HG02763 (cell line): Measurements from ENCODE around the gene ELP2.
"Not testable (repeated sequence)": the region's sequence is repeated elsewhere in the genome, so short reads cannot be mapped to it uniquely, and the experiment has no call there.

Experiments
- ATAC-seq: cut with Tn5 transposase; IDR thresholded peaks from one replicate; pipeline ENCODE4 v1.9.1; 2021; ENCODE audit warnings: mild to moderate bottlenecking, moderate library complexity; ENCODE audit not compliant: unreplicated experiment

ELP2 gene

DNA sequence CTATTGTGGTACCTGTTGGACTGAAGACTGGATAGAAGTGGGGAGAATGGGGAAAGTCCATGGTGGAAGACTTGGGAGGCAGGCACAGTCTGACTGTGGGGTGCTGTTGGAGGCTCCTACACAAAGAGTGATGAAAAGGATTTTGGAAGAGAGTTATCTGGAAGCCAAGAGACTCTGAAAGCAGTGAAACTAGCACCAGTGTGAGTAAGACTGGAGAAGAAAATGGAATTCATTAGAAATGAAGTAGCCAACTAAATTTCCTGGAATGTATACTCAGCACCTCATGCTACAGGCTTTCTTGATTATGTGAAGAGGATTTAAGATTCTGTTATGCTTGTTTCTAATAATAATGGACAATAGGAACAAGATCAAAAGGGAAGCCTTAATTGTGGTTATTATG, 27.7 kb downstream of the ELP2 start:
- ATAC-seq: no peak

DNA sequence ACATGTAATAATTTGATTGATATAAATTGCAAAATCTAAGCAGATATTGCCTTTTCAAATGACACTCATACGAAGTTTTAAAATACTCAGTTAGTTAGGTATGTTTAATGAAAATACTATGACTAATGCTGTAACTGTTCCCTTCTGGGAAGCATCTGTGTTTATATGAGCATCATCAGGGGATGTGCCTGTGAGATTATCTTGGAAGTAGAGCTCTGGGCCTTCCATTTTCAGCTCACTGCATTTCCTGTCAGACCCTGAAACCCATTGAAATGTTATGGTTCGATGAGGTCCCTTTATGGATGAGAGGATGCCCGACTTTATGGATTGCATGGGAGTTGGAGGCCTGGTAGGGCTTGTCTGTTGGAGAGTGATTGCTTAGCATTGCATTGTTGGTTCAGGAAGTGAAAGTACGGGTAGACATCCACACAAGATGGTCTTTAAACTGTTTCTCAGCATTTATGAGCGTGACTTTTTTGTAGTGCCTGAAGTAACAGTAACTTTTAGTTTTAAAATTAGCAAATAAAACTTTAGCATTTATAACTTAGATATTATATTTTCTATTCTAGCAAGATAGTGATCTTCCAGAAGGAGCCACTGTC, 28.7 kb downstream of the ELP2 start:
- no peak for ATAC-seq

DNA sequence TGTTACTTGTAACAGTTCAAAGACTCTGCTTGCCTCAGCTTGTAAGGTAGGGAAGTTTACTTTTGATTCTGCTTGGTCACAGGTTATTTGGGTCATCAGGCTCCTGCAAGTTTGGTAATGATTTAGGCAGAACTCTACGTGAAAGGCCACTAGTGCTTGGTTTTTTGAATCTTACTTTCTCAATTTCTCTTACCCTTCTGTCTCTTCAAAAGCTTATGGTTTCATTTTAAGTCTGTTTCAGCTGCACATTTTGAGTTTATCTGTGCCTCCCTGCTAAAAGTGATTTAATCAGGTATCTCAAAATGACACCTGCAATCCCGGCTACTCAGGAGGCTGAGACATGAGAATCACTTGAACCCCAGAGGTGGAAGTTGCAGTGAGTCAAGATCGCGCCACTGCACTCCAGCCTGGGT, 31.3 kb downstream of the ELP2 start:
- no peak for ATAC-seq

DNA sequence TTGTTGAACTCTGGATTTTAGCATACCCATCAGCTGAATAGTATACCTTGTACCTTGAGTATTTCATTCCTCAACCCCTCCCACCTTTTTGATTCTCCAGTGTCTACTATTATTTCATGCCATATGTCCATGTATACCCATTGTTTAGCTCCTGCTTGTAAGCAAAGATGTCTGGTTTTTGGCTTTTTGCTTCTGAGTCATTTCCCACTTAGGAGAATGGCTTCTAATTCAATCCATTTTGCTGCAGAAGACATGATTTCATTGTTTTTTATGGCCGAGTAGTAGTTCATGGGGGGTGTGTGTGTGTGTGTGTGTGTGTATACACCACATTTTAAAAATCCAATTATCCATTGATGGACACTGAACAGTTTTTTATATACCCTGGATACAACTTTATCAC, 33.3 kb downstream of the ELP2 start:
- no peak for ATAC-seq

GRCh38 chr18:36167692-36168218, 38.1 kb downstream of the ELP2 start:
- ATAC-seq: no peak

GRCh38 chr18:36168296-36168695, 38.6 kb downstream of the ELP2 start:
- ATAC-seq: not testable (repeated sequence)

GRCh38 chr18:36169938-36170337, 40.2 kb downstream of the ELP2 start:
- ATAC-seq: no peak

- no peak for ATAC-seq
Observed at GRCh38 chr18:36175481-36175880, 45.8 kb downstream of the ELP2 start.

- no peak for ATAC-seq
Observed at GRCh38 chr18:36176177-36176584, 46.5 kb downstream of the ELP2 start.

DNA sequence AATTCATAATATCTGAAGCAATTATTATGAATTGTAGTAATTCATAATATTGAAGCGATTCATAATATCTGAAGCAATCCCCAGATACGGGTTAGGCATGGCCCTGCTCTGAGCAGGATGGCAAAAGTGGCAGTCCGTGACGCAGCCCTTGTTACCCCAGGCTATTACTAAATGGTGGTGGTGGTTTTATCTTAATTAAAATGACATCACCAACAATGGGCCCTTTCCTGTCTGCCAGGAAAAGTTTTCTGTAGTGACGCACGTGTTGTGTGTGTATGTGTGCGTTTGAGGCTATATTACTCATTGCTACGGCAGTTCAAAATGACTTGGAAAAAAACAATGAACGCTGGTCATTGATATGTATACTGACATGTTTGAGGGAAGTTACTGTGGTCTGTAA, 47.0 kb downstream of the ELP2 start:
- ATAC-seq: no peak

DNA sequence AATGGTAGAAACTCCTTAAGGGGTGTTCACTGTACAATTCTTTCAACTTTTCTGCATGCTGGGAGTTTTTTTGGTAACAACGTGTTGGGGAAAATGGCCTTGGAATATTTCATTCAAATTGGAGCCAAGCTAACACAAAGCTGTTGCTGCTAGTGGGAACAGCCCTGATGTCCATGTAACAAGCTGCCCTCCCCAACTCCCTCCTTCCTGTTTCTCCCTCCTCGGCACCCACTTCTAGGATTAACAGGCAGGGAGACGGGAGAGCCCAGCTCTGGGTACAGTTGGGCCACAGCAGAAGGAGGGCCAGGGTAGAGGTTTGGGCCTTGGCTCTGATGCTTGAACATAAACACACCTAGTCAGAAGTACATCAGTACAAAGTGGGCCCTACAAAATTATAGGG, 48.2 kb downstream of the ELP2 start:
- ATAC-seq: no peak

DNA sequence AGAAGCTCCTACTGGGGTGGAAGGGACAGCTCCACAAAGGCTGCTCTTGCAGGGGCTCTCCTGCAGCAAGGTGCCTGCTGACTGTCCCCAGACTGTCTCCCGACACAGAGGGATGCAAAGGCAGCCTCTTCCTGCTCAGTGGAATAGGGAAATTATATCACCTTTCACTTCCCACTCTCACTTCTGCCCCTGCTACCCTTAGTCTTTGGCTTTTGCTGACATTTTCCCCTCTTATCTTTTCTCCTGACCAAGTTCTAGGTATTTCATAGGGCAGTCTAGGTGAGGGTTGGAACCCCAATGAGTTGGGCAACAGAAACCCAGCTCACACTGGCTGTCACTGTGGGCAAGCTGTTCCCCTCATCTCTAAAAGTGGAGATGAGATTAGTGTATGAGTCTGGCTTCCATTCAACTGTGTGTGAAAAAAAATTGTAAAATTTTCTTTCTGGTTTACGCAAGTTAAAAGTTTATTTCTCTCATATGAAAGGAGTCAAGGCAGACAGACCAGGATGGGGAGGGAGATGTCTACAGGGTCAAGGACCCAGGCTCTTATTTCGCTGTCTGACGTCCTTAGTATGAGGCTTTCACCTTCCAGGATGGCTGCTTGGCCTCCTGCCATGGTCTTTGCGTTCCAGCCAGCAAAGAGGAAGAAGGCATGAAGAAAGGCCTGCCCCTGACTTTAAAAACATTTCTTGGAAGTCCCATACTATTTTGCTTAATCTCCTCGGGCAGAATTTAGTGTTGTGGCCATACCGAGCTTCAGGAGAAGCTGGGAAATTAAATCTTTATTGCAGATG, 50.1 kb downstream of the ELP2 start:
- ATAC-seq: no peak

- no peak for ATAC-seq
Observed at GRCh38 chr18:36181441-36181840, 51.7 kb downstream of the ELP2 start.

DNA sequence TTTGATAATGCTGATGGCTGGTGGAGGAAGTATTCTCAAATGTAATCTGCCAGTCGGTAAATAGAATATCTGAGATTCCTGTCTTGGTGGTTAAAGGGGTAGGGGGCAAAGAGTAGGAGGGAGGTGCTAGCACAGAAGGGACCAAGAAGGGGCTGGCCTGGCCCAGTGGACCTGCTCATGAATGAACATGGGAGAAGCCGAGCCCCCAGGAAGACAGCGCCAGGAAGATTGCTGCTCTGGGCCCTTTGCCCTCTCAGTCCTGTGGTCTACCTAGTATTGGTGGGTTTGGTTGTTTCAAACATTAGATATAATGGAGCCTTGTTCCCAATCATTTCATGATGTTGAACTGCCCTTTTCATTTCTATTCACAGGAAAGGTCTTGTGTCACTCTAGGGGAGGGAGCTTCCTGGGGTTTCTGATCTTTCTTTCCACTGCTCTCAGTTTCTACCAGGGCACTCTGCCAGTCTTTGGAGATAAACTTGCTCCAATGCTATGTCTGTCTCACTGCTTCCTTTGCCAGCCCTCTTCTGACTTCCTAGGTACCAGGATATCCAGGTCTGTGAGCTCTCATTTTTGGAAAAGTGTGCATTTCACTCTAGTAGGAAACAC, 52.3 kb downstream of the ELP2 start:
- ATAC-seq: no peak

GRCh38 chr18:36183033-36183432, 53.3 kb downstream of the ELP2 start:
- no peak for ATAC-seq

DNA sequence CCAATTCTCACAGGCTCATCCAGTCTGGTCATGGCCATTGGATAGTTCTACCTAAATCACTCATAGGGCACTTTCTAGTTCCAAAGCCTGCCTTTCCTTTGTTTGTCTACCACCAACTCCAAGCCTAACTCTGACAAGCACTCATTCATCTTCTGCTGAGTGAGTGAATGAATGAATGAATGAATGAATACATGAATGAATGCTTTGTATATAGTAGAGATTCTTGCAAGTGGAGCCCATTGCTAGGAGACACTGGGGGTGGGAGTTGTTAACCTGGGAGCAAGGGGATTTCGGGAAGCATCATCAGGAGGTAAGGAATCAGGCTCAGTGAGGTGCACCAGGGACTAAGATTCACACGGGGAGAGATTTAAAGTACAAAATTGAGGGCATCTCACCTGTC, 54.3 kb downstream of the ELP2 start:
- no peak for ATAC-seq

DNA sequence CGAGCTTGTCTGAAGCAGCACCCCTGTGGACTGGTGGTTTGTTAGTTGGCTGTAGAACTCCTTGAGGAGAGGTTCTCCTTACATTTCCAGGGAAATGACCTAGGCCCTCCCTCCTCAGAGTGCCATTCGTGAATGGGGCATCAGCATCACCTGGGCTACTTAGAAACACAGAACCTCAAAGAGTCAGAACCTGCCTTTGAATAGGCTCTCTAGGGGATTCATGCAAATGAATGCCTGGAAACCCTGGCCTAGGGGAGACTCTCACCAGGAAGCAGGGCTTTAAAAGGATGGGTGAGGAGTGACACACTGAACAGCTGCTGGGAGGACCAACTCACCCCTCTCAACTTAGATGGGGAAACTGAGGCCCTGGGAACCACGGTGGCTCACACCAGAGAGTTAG, 55.5 kb downstream of the ELP2 start:
- ATAC-seq: no peak

DNA sequence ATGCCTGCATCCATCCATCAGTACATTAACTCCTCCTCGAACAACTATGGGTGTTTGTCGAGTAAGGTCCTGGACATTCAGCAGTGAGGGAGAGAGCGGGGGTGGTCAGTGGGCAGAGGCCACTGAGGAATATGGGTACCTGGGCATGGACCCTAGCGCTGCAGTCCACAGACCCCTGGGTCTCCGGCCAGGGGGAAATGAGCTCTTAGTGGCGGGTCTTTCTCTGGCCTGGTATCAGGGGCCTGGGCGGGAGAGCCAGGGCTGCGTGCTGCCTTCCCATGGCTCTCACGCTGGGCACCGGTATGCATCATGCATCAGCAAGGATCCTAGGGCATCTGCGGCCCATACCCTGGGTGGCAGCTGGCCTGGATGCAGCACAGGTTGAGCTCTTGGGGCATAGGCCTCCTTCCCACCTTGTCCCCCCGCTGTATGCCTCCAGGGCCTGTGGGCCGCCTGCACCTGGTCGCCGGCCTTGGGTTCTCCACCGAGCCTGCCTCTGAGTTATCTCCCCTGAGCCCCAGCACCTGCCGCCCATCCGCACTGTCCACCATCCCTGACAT, 56.3 kb downstream of the ELP2 start:
- ATAC-seq: no peak

DNA sequence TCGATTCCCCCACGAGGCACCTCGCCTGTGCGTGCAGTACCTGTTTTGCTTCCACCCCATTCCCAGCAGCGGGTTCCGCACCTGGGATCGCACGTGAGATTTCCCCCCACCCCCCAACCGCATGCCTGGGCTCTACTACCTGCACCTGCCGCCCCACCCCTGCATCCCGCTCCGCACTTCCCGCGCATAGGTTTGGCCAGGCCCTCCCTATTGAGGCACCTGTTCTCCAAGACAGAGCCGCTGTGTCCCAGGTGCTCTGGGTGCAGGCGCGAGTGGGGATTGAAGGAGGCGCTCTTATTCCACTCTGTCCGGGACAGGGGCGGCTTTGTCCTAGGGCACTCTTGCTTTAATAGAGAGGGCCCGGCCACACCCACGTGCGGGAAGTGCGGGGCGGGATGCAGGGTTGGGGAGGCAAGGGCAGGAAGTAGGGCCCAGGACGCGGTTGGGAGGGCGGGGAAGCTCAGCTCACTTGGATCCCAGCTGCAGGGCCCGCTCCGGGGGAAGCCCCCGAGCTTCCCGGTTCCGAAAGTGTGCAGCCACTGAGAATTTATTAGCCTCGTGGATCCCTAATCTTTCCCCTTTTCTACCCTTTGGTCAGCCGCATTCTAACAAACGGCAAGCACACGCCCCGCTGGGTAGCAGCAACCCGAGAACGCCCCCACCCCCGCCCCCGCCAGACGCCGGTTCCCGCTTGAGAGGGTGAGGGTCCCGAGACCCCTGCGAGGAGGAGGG, 56.9 kb downstream of the ELP2 start:
- no peak for ATAC-seq

GRCh38 chr18:36187193-36187825, 57.6 kb downstream of the ELP2 start, which contains the start of gene MOCOS:
Gene MOCOS (plus strand): TSS chr18:36187497. CDS start chr18:36187540, 43 bp downstream.
- ATAC-seq: peak; percentile 63
